BLaER1 treated with 17β-estradiol and CSF1 and Interleukin-3, amounts not matched to agents 10 nM and 100 nM (cell line): Measurements from ENCODE around the gene ADAMTSL4.

Source experiments
- H3K27ac ChIP-seq, 11 experiments: shearing (Covaris generic); formaldehyde crosslinking; 2 replicates each; pipeline ENCODE4 v1.8.1; 2022
- H3K27me3 ChIP-seq, 11 experiments: shearing (Covaris generic); formaldehyde crosslinking; 2 replicates each; pipeline ENCODE4 v1.8.1; 2022
- H3K36me3 ChIP-seq, 11 experiments: shearing (Covaris generic); formaldehyde crosslinking; 2 replicates each; pipeline ENCODE4 v1.8.1; 2022
- H3K4me1 ChIP-seq, 10 experiments: shearing (Covaris generic); formaldehyde crosslinking; 2 replicates each; pipeline ENCODE4 v1.8.1; 2022
- H3K4me2 ChIP-seq, 11 experiments: shearing (Covaris generic); formaldehyde crosslinking; 2 replicates each; pipeline ENCODE4 v1.8.1; 2022
- H3K4me3 ChIP-seq, 10 experiments: shearing (Covaris generic); formaldehyde crosslinking; 2 replicates each; pipeline ENCODE4 v1.8.1; 2022
- H3K9ac ChIP-seq, 11 experiments: shearing (Covaris generic); formaldehyde crosslinking; 2 replicates each; pipeline ENCODE4 v1.8.1; 2022
- H3K9me3 ChIP-seq, 11 experiments: shearing (Covaris generic); formaldehyde crosslinking; replicated peaks in 1 of 11; 2 replicates each; pipeline ENCODE4 v1.8.1; 2022
- H4K20me1 ChIP-seq, 11 experiments: shearing (Covaris generic); formaldehyde crosslinking; 2 replicates each; pipeline ENCODE4 v1.8.1; 2022
- Cebpa-rat ChIP-seq, 11 experiments: shearing (Covaris generic); IDR thresholded peaks; 2 replicates each; pipeline ENCODE4 v1.8.1; 2022

ADAMTSL4 gene

GRCh38 chr1:150543500-150544143 lies 5.6 kb upstream of the ADAMTSL4 start:
- Histone ChIP-seq H3K9me3 (no peaks in the 10 kb centered on the region), H3K4me3 (no peak overlapping the region), H3K27ac (no peak overlapping the region), H3K36me3 (no peaks in the 10 kb centered on the region), H4K20me1 (no peaks in the 10 kb centered on the region), H3K27me3 (peaks cover 0 to 7% (median 0%) of the 10 kb centered on the region in 11 experiments; a peak in 6 of 22 replicates), H3K9ac (no peak overlapping the region), H3K4me1 (peaks cover 4 to 23% (median 11%) of the 10 kb centered on the region in 10 experiments; a peak in 19 of 20 replicates), H3K4me2 (no peak overlapping the region)
- TF ChIP-seq Cebpa-rat (IDR thresholded peaks at IDR 0.05): no peak

GRCh38 chr1:150544204-150544603 lies 5.0 kb upstream of the ADAMTSL4 start:
- no peak for TF ChIP-seq Cebpa-rat (IDR thresholded peaks at IDR 0.05)
- Histone ChIP-seq H3K9ac (no peak overlapping the region), H3K36me3 (no peaks in the 10 kb centered on the region), H3K4me1 (peaks cover 0 to 20% (median 11%) of the 10 kb centered on the region in 10 experiments; a peak in 14 of 20 replicates), H3K4me3 (no peak overlapping the region), H3K9me3 (no peaks in the 10 kb centered on the region), H3K4me2 (no peak overlapping the region), H3K27me3 (peaks cover 0 to 11% (median 0%) of the 10 kb centered on the region in 11 experiments; a peak in 6 of 22 replicates), H4K20me1 (no peaks in the 10 kb centered on the region; a peak in 1 of 22 replicates), H3K27ac (no peak overlapping the region)

- Histone ChIP-seq H3K4me2 (no peak overlapping the region), H4K20me1 (no peaks in the 10 kb centered on the region; a peak in 1 of 22 replicates), H3K9me3 (no peaks in the 10 kb centered on the region), H3K4me3 (no peak overlapping the region), H3K9ac (no peak overlapping the region), H3K27me3 (peaks cover 0 to 15% (median 0%) of the 10 kb centered on the region in 11 experiments; a peak in 7 of 22 replicates), H3K4me1 (peaks cover 13 to 33% (median 24%) of the 10 kb centered on the region in 10 experiments), H3K36me3 (no peaks in the 10 kb centered on the region), H3K27ac (no peak overlapping the region)
- no peak for TF ChIP-seq Cebpa-rat (IDR thresholded peaks at IDR 0.05)
Measured at GRCh38 chr1:150545486-150546032, 3.6 kb upstream of the ADAMTSL4 start.

GRCh38 chr1:150546294-150546937 lies 2.8 kb upstream of the ADAMTSL4 start:
- Histone ChIP-seq H3K36me3 (no peaks in the 10 kb centered on the region), H3K9me3 (no peaks in the 10 kb centered on the region), H3K4me3 (no peak overlapping the region), H3K4me1 (peaks cover 22 to 41% (median 32%) of the 10 kb centered on the region in 10 experiments), H4K20me1 (no peaks in the 10 kb centered on the region; a peak in 1 of 22 replicates), H3K9ac (no peak overlapping the region), H3K4me2 (no peak overlapping the region), H3K27me3 (peaks cover 0 to 15% (median 0%) of the 10 kb centered on the region in 11 experiments; a peak in 7 of 22 replicates), H3K27ac (no peak overlapping the region)
- no peak for TF ChIP-seq Cebpa-rat (IDR thresholded peaks at IDR 0.05)

DNA sequence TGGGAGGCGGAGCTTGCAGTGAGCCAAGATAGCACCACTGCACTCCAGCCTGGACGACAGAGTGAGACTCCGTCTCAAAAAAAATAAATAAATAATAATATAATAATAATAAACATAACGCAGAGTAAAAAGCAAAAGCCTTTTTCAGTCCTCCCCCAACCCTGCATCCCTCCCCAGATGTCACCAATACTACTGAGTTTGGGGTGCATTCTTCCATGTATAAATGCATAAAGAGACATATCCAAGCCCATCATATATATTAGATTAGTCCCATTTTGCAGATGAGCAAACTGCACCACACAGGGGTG lies 930 bp upstream of the ADAMTSL4 start:
- H3K4me2 ChIP-seq: peak overlapping the region; percentile 87 to 98 (median 94)
- H3K27me3 ChIP-seq: peaks cover 0 to 15% (median 0%) of the 10 kb centered on the region in 11 experiments; a peak in 7 of 22 replicates
- H3K9me3 ChIP-seq: no peaks in the 10 kb centered on the region
- H3K36me3 ChIP-seq: peaks cover 0 to 3% (median 0%) of the 10 kb centered on the region in 11 experiments; a peak in 1 of 22 replicates
- H4K20me1 ChIP-seq: no peaks in the 10 kb centered on the region; a peak in 1 of 22 replicates
- peak overlapping the region; percentile 73 to 90 (median 82) for H3K9ac ChIP-seq
- peaks cover 40 to 58% (median 50%) of the 10 kb centered on the region in 10 experiments for H3K4me1 ChIP-seq
- peak overlapping the region in 8 of 11 experiments; percentile 68 to 96 (median 91); a peak in 11 of 22 replicates for H3K27ac ChIP-seq
- TF ChIP-seq Cebpa-rat (IDR thresholded peaks at IDR 0.05): no peak
- H3K4me3 ChIP-seq: peak overlapping the region; percentile 55 to 72 (median 64)

- no peak for TF ChIP-seq Cebpa-rat (IDR thresholded peaks at IDR 0.05)
- peak overlapping the region in 9 of 10 experiments; percentile 36 to 72 (median 63); a peak in 16 of 20 replicates for H3K4me3 ChIP-seq
- H3K4me2 ChIP-seq: peak overlapping the region; percentile 87 to 98 (median 94)
- H4K20me1 ChIP-seq: no peaks in the 10 kb centered on the region; a peak in 1 of 22 replicates
- peaks cover 47 to 72% (median 61%) of the 10 kb centered on the region in 10 experiments for H3K4me1 ChIP-seq
- no peaks in the 10 kb centered on the region for H3K9me3 ChIP-seq
- peak overlapping the region; percentile 35 to 90 (median 82); a peak in 18 of 22 replicates for H3K9ac ChIP-seq
- peak overlapping the region; percentile 35 to 96 (median 88); a peak in 18 of 22 replicates for H3K27ac ChIP-seq
- peaks cover 0 to 17% (median 0%) of the 10 kb centered on the region in 11 experiments; a peak in 5 of 22 replicates for H3K36me3 ChIP-seq
- H3K27me3 ChIP-seq: peaks cover 0 to 15% (median 0%) of the 10 kb centered on the region in 11 experiments; a peak in 7 of 22 replicates
Measured at GRCh38 chr1:150549496-150550221, 451 bp downstream of the ADAMTSL4 start.

DNA sequence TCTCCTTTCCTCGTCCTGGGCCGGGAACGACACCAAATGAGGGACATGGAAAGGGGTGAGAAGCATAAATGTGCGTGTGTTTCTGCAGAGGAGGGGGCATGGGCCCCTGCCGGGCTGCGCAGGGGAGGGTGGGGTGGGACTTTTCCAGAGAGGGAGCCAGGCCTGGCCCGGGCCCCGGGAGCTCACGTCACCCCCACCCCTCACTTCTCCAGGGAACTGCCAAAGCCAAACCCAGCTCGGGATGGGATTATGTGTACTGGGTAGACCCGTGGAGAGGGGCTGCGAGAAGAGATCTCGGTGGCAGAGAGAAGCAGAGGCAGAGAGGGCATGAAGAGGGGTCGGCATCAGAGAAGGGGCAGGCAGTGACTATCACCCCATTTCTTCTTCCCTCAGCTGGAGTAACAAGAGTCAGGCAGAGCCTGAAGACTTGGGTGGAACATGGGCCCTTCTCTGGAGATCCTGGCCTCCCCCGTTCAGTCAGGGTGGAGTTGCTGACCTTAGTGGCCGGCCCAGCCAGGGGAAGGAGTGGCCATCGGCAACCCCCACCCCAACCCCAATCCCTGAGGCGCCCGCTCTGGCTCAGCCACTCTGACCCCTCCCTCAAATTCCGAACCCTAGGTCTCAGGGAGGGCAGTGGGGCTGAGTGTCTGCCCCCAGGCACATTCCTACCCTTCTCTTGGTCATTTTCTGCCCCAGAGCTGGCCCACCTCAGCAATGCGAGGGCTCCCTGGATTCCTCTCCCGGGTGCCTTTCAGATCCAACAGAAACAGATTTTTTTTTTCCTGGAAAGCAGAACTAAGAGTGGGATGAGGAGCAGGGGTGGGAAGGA lies 1.2 kb downstream of the ADAMTSL4 start:
- Histone ChIP-seq H3K9me3 (no peaks in the 10 kb centered on the region), H4K20me1 (no peaks in the 10 kb centered on the region; a peak in 1 of 22 replicates), H3K9ac (peak overlapping the region; percentile 70 to 90 (median 83)), H3K4me2 (peak overlapping the region; percentile 87 to 98 (median 94)), H3K27ac (peak overlapping the region; percentile 83 to 96 (median 90)), H3K27me3 (peaks cover 0 to 15% (median 0%) of the 10 kb centered on the region in 11 experiments; a peak in 7 of 22 replicates), H3K4me1 (peaks cover 47 to 80% (median 67%) of the 10 kb centered on the region in 10 experiments), H3K36me3 (peaks cover 0 to 25% (median 2%) of the 10 kb centered on the region in 11 experiments; a peak in 10 of 22 replicates), H3K4me3 (peak overlapping the region in 7 of 10 experiments; percentile 7 to 72 (median 65); a peak in 13 of 20 replicates)
- TF ChIP-seq Cebpa-rat (IDR thresholded peaks at IDR 0.05): no peak
